NCI-H69 (cell line): Measurements from ENCODE around the gene CASP1.
"Not testable (repeated sequence)": the region's sequence is repeated elsewhere in the genome, so short reads cannot be mapped to it uniquely, and the experiment has no call there.

ENCODE experiments used
- DNase-seq: peaks from one replicate; lab custom pipeline; 2025; lab: John Stamatoyannopoulos, UW

Gene CASP1

GRCh38 chr11:105034813-105035620 lies at the start of gene CASP1:
TSS of gene CASP1 (minus strand) at chr11:105035144. CDS start at chr11:105035113, 31 bp downstream.
- no peak for DNase-seq

DNA sequence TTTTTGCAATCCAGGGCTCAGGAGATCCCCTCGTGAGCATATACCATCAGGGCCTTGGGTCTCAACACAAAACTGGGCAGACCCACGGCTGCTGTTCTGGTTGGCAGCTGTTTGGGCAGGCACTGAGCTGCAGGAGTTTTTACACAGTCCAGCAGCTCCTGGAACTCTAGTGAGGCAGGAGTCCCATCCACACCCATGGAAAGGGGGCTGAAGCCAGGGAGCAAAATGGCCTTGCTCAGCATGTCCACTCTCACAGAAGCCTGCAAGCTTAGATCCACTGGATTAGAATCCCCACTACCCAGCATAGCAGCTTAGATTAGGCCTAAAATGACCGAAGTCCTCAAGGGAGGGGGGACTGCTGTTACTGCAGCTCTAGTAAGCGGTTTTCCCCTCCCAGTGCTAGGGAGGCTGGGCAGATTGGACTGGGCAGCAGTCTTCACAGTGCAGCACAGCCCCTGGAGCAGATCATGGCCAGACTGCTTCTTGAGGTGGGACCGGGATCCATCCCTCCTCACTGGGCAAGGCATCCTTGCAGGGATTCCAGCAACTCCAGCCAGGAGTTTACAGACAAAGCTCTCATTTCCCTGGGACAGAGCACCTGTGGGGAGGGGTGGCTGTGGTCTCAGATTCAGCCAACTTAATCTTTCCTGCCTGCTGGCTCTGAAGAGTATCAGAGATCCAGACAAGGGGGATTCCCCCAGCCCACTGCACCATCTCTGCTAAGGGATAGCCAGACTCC lies 46.6 kb upstream of the CASP1 start:
- no peak for DNase-seq

GRCh38 chr11:105080171-105080906 lies 45.4 kb upstream of the CASP1 start:
- not testable (repeated sequence) for DNase-seq

DNA sequence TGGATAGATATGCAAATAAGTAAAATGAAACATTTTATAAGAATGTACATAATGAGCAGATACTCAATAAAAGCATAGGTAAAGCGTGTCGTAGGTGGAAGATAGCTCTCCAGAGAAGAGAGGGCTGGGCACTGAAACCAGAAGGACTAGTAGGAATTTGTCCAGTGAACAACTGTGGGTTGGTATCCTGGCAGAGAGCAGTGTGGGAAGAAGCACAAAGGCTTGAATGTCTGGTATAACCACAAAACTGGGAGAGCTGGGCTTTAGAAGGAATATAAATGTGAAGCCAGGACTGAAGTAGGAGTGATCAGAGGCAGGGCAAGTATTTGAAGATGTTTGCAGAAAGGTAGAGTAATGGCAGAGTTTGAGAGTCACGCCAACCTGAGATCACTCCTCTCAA lies 43.3 kb upstream of the CASP1 start:
- no peak for DNase-seq

DNA sequence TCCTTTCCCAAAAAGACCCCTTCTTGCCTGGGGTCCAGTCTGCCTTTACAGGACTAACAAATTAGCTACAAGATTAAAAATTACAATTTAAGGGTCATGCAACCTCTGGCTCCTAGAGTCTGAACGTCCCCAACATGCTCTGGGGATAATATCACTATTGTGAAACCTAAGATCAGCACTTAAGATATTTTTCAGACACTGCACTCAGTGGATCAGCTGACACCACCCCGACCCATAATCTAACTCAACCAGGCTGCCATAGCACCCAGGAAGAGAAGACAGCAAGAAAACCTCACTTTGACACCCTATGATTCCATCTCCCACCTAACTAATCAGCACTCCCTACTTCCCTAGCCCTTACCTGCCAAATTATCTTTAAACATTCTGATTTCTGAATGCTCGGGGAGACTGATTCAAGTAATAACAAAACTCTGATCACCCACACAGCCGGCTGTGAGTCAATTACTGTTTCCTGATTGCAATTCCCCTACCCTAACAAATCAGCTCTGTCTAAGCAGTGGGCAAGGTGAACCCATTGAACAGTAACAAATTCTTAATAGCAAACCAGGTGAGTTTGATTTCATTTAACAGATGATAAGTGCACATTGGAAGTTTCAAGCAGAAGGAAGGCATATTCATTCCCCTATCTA lies 42.3 kb upstream of the CASP1 start:
- not testable (repeated sequence) for DNase-seq

GRCh38 chr11:105074166-105074530 lies 39.2 kb upstream of the CASP1 start:
- DNase-seq, result no peak

DNA sequence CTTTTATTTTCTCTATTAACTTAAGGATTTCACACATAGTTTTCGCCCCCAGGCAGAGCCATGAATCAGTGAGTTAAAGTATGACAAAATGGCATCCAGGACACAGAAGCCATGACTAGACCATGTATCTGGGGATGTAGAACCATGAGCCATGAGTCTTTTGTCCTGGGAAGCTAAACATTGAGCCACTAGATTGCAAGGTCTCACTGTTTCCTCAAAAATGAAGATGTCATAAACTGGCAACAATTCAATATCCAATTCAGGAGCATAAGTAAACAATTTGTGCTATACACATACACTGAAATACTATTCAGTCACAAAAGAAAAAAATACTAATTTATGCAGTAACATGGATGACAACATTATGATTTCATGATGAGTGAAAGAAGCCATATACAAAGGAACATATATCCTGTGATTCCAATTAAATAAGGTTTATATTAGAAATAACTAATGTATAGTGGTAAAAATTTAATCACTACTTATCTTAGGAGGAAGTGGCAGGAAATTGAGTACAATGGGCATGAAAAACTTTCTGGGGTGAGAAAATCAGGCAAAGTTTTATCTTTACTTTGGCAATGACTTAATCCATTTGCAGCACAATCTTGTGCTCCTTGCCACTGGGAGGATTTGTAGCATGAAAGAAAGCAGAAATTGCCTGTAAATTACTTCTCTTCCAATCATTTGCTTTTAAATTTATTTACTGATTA lies 38.7 kb upstream of the CASP1 start:
- no peak for DNase-seq

DNA sequence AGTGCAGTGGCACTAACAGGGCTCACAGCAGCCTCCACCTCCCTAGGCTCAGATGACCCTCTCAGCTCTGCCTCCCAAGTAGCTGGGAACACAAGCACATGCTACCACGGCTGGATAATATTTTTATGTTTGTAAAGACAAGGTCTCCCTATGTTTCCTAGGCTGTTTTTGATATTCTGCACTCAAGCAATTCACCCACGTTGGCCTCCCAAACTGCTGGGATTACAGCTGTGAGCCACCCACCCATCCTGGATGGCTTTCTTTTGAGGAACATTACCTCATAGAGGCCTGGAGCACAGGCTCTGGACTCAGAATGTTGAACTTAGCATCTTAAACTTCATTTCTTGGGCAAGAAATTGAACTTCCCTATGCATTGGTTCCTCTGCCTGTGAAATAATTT lies 37.1 kb upstream of the CASP1 start:
- DNase-seq, result not testable (repeated sequence)

- no peak for DNase-seq
These were observed 36.3 kb upstream of the CASP1 start for GRCh38 chr11:105071089-105071732.

DNA sequence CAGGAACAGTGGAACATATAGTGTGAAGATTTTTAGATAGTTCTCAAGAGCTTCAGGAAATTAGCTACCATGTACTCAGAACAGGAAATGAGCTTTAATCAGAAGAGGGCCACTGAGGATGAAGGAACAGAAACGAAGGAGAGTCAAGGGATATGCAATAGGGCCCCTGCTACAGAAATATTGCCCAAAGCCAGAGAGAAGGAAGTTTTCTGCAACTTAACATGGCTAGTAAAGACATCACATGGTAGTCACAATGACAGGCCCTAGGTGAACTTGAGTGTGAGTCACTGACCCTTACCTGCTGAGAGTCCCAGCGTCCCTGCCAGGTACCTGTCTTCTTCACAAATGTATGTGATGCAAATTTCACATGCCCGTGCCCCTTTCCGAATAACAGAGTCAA lies 35.4 kb upstream of the CASP1 start:
- DNase-seq, result no peak

DNA sequence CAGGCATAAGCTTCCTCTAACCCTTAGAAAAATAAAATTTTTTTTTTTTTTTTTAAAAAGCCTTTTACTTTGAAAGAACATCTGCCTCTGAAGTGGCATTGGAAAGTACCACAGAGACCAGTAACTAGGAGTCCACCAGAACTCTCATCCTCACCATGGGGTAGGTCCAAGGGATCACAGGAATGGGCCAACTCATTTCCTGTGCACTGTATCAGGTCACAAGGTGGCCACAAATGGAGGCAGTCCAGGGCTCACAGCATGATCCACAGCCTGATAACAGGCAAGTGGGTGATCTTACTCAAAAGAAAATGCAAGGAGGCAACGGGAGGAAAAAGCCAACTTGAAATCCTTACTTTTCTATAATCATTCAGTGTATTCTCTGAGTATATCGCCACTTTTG lies 34.8 kb upstream of the CASP1 start:
- not testable (repeated sequence) for DNase-seq

DNA sequence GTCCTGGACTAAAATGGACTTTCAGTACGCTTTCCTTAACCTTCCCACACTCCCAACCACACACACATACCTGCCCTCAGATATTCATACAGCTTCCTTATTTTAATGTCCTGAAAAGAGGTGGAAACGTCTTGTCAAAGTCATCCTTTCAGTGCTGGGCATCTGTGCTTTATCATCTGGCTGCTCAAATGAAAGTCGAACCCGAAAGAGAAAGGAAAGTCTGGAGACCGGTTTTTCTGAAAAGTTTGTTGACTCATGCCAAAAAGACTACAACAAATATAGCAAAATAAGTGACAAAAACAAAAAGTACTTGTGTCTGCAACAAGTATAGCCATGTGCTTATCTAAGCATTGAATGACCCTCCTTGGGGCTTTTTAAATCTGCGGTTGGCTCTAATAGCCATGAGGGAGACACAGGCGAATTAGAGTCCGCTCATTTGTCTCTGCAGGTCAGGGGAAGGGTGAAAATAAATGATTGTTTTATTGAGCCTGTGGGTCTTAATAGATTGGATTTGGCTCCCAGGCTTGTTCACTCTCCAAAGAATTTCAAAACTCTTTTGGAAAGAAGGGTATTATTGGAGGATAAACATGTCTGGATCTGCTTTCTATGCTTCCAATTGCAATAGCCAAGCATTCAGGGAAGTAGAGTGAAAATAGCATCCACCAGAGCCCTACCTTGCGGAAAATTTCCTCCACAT lies 28.4 kb upstream of the CASP1 start:
- not testable (repeated sequence) for DNase-seq

GRCh38 chr11:105057432-105057831 lies 22.5 kb upstream of the CASP1 start:
- DNase-seq, result no peak

DNA sequence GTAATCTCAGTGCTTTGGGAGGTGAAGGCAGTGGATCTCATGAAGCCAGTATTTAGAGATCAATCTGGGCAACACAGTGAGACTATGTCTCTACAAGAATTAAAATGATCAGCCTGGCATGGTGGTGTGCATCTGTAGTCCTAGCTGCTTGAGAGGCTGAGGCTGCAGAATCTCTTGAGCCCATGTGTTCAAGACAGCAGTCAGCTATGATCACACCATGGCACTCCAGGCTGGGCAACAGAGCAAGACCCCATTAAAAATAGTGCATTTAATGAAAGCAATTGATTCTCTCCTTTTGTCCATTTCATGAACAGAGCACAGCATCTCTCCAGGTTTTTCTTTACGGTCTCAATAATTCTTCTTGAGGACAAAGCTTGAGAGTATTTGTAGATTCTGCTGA lies 21.5 kb upstream of the CASP1 start:
- DNase-seq, result no peak

DNA sequence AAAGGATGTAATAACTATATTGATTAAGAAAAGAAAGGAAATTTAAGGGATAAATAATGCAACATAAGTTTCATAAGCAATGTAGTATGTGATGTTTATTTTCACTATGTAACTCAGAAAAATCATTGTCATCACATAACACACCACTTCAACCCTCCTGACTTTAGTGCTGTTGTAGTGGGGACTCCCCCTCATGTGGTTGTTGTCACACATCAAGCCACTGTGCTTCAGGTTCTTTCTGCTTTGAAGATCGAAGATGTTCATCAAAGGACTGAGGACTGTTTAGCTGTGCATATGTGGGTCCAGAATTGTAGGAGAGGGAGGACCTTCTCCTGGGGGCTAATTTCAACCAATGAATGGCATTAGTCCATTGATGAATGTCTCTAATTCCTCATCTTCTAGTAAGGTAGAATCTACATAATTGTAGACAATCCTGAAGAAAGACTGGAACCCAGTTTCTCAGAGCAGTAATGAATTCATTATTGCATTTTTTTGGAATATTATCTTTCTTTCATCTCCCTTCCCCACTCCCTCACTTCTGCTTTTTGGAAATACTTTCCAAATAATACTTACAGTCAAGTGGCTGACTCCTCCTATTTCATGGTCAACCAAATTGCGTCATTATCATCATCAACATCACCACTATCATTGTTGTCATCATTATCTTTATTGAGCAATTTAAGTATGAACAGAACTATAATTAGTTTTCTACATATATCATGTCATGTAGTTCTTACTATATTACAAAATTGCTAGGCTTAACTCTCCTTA lies 20.0 kb upstream of the CASP1 start:
- DNase-seq, result no peak

GRCh38 chr11:105052487-105052886 lies 17.5 kb upstream of the CASP1 start:
- DNase-seq, result no peak

GRCh38 chr11:105051559-105051958 lies 16.6 kb upstream of the CASP1 start:
- no peak for DNase-seq

GRCh38 chr11:105049481-105049880 lies 14.5 kb upstream of the CASP1 start:
- DNase-seq, result no peak

GRCh38 chr11:105046898-105047579 lies 12.1 kb upstream of the CASP1 start:
- no peak for DNase-seq
